Hematopoietic multipotent progenitor cell treated with erythropoietin and hydrocortisone succinate and interleukin-3 and kit ligand, for 4 days (in vitro differentiated cells): ENCODE data around the gene GPR6.
A peak's percentile ranks its signal among the peaks of the same experiment; 100 is the strongest.

Experiments
- DNase-seq: peaks from one replicate; pipeline ENCODE4 v3.0.0-alpha.2; 2015

Gene GPR6

GRCh38 chr6:109999740-110000139 is 21.6 kb downstream of the GPR6 start:
- no peak for DNase-seq

DNA sequence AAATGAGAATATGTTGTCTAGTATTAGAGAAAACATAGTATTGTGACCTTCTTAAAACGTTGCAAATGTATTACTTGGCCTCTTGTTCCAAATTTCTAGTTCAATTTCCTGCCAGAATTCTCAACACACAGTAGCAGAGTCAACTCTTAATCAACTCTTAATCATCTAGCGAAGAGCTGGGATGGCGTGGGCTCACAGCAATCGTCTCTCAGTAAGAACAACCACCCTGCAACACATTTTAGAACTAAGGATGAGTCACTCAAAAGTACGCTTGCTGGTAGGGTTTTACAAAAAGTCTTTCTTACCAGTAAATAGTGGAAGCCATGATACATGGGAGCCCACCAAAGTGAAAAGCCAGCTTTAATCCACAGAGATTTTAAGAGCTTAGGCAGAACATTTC is 24.6 kb downstream of the GPR6 start:
- DNase-seq, result no peak

DNA sequence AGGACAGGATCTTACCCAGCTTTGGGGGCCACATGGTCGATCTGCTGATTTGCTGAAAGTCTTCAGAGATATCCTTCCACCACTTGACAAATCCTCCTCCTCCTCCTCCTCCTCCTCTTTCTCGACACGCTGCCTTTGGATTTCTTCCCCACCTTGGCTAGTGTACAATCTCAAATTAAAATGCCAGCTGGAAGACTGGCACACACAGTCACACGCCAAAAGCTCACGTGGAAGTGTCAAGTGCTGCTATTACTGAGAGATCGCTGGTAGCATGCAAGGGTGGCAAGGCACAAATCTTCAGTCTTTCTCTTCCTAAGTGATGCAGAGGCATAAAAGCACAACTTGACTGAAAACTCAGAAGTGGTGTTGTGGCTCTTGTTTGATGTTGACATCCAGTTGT is 35.3 kb downstream of the GPR6 start:
- no peak for DNase-seq

- DNase-seq, result no peak
Measured at GRCh38 chr6:110015206-110015605, 37.1 kb downstream of the GPR6 start.

DNA sequence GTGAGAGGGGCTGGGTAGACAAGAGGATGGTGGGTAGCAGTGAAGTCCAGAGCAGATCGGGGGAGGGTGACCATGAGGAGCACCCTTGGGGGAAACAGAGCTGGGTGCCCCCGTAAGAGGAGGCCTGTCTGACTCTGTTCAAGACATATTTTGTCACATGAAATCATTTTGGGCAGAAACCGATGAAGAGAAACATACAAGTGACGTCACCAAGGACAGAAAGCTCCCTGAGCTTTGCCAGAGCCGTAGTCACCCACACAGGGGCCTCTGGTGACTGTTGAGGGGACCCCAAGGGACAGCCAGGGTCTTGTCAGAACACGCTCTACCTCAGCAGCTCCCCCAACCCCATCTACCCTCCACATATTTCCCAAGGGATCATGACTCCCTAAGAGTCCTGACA is 39.2 kb downstream of the GPR6 start:
- no peak for DNase-seq

DNA sequence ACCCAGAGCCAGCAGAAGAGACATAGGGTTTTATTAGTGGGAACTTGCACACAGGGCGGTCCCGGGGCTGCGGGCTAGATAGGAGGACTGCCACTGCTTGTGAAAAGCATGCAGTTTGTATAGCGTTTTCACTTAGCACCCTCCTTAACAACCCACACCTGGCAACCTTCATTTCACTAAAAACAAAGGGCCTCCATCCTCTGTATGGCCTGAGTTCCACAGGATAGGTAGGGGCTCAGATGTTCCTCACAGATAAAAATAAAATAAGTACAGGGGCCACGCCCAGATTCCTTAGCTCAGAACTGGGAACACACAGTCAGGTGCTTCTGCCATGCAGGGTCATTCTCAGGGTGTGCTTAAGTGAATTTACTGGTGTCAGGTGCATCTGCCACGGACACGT is 39.8 kb downstream of the GPR6 start:
- DNase-seq, result no peak

DNA sequence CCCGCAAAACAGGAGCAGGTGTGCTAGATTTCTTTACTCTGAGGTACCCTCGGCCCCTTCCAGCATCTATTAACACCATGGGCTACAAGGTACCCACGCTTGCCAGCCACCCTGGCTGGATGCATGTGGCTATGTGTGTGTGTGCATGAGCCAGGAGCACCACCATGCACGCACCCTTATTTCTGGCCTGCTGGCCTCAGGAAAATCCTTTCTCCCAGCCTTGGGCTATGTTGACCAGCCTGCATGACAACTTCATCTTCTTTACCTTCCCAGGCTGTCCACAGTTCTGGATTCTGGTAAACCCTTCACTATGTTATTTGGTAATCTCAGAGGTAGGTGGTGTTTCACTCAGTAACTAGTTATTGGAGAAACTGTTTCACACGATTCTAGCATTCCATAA is 40.4 kb downstream of the GPR6 start:
- DNase-seq, result no peak

GRCh38 chr6:110020888-110021287 is 42.8 kb downstream of the GPR6 start:
- peak; percentile 59 for DNase-seq

DNA sequence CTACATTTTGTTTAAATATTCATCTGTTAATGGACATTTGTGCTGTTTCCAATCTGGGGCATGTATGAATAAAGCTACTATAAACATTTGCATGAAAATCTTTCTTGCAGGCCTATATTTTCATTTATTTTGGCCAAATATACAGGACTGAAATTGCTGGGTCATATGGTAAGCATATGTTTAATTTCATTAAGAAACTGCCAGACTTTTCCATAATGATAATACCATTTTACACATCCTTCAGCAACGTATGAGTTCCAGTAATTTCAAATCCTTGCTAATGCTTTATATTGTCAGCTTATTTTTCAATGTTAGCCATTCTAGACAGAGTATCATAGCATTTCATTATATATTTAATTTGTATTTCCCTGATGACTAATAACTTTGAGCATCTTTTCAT is 51.0 kb downstream of the GPR6 start:
- no peak for DNase-seq
